UCSD-AML1 (cell line): ENCODE data around the gene RPTOR.

Source experiments
- DNase-seq: peaks from one replicate; lab custom pipeline; 2025; ENCODE audit not compliant: unreplicated experiment; lab: John Stamatoyannopoulos, UW

RPTOR gene

GRCh38 chr17:80882323-80882722 lies 337.7 kb downstream of the RPTOR start:
- no peak for DNase-seq

DNA sequence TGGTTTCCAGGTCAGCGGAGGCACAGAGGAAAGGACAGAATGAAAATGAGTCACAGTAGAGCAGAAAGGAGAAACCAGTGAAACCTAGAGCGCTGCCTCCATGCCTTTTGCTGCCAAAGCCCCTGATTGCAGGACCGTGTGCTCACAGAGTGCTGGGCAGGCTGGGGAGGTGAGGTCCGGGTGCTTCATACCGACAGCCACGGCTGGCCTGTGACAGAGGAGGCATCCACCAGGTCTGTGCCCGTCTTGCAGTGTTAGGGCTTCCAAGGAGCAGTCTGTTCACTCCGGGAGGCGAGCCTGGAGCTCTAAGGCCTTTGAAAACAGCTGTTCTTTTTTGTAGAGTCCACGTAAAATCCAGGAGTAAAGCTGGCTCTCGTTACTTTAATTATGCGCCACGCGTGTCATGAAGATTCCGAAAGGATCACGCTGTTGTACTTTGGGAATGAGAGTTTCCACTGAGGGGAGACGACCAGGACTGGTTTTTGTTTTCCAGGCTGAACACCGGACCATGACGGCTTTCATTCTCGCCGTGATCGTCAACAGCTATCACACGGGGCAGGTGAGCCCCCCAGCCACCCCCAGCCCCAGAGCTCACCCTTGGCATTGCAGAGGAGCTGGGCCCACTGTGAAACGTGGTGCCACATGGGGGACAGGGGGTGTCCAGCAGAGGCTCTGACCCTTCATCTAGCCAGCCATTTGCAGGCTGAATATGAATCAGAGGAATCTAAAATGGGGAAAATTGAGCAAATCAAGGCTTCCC lies 338.5 kb downstream of the RPTOR start:
- DNase-seq, result no peak

GRCh38 chr17:80883831-80884735 lies 339.4 kb downstream of the RPTOR start:
- DNase-seq, result no peak

- DNase-seq, result no peak
These were observed 340.2 kb downstream of the RPTOR start for GRCh38 chr17:80884811-80885210.

- DNase-seq, result no peak
These were observed 341.4 kb downstream of the RPTOR start for GRCh38 chr17:80885947-80886582.

- no peak for DNase-seq
These were observed 342.3 kb downstream of the RPTOR start for GRCh38 chr17:80886641-80887573.

DNA sequence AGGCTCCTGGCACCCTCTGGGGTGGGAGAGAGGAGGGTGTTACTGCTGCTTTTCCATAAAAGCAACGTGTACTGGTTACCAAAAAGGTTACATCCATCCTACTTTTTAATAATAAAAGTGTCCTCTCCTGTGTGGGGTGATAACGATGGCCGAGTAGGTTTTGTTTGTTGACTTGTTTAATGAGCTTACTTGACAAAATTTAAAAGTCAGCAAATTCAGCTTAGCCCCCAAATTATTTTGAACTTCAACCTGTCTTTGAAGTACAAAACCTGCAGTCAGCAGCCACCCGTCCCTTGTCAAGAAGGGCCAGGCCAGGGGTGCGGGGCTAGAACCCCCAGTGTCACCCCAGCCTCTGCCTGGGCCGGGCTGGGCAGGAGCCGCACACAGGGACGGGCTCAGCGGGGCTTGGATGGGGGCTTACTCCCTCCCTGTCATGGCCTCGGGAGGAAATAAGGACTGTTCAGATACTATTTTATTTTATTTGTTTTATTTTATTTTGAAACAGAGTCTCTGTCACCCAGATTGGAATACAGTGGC lies 343.1 kb downstream of the RPTOR start:
- no peak for DNase-seq

- no peak for DNase-seq
These were observed 343.9 kb downstream of the RPTOR start for GRCh38 chr17:80888276-80889160.

DNA sequence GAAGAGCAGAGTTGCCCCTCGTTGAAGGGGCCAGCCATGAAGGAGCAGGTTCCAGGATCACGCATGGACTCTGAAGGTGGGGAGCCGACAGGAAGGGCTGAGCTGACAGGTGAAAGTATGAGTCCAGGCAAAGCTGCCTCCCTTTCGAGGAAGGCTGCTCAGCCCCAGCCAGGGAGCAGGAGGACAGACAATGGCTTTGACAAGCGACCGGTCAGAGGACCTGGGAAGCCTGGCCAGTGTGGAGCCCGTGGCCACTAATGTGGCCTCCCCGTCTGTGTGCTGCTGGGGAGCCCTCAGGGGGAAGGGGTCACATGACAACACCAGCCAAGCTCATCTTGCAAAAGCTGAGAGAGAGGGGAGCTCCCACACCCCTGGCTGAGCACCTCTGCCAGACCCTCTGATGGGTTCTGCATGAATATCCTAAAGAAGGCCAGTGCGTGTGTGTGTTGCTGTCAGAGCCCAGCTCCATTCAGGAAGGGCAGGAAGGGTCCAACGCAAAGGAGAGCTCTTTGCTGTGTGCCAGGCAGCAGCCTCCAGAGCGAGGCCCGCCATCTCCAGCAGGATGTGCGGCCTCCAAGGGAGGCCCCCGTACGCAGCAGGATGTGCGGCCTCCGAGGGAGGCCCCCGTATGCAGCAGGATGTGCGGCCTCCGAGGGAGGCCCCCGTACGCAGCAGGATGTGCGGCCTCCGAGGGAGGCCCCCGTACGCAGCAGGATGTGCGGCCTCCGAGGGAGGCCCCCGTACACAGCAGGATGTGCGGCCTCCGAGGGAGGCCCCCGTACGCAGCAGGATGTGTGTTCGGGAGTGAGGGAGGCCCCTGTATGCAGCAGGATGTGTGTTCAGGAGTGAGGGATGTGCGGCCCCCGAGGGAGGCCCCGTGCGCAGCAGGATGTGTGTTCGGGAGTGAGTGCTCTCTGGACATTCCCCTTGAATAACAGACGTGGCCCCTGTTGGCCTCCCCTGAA lies 344.9 kb downstream of the RPTOR start:
- DNase-seq, result peak; percentile 71

- DNase-seq, result no peak
These were observed 345.7 kb downstream of the RPTOR start for GRCh38 chr17:80890196-80890920.

DNA sequence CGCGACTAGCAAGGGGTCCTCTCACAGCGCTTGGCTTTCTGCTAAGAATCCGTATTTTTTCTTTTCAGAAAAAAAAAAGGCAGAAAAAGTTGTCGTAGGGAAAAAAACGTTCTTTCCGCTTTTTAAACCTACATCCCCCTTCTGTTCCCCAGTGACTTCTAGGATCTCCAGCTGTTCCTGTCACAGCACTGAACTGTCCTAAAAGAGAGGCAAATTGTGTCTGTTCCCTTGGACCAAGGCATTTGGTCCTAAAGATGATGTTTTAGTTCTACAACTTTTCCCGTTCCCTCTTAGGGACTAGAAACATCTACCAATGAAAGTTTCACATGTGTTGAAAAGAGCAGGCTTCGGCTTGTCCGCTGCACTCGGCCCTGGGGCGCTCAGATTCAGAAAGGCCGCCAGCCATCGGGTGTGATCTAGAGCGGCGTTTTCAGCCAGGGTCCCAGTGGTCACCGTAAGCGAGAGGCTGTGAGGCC lies 346.3 kb downstream of the RPTOR start:
- DNase-seq, result no peak

DNA sequence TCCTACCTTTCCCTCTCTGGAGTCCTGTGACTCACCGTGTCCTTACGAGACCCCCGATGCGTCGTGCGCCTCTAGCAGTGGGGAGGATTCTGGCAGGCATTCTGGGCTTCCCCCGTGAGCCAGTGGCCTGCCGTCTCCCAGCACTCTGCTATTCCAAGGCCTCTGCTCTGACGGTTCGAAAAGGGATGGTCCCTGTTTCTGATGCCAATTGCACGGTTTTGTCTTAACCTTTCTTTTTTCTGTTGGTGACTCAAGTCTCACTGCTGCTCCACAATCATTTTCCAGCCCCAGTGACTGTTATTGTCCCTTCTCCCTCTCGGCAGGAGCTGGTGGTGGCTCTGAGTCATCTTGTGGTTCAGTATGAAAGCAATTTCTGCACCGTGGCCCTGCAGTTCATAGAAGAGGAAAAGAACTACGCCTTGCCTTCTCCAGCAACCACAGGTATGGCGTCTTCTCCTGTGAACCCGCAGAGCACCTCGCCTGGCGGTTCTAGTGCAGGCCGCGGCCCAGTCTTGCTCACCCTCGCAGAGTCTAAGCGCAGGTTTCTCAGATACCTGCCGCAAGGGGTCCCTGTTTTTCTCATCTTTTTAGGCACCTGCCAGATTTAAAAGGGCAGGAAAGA lies 346.9 kb downstream of the RPTOR start:
- peak; percentile 63 for DNase-seq

- DNase-seq, result peak; percentile 78
These were observed 347.6 kb downstream of the RPTOR start for GRCh38 chr17:80892019-80892855.

DNA sequence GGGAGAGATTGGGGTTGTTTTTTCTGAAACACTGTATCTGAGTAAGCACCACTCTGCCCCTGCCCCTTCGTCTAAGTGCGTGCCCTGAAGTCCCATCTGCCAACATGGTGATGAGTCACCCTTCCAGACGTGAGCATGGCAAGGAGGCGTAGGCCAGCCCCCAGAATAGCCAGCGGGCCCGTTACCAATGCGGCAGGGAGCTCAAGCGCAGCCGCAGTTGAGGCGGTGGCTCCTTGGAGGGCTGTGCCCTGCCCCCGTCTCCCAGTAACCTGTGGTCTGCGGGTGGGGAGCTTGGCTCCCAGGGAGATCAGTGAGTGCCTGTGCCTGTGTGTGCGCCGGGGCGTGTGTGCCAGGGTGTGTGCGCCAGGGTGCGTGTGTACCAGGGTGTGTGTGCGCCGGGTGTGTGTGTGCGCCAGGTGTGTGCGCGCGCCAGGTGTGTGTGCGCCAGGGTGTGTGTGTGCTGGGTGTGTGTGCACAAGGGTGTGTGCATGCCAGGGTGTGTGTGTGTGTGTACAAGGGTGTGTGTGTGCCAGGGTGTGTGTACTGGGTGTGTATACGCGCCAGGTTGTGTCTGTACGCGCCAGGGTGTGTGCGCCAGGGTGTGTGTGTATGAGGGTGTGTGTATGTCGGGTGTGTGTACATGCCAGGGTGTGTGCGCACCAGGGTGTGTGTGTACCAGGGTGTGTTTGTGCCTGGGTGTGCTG lies 348.4 kb downstream of the RPTOR start:
- no peak for DNase-seq
